ENCODE results near the gene POLR1A.

- no peak for TF ChIP-seq CTCF (IDR thresholded peaks at IDR 0.05; ENCODE audit: extremely low read depth in 1 of 2, insufficient read depth in 1 of 2, low read depth in 1 of 2, low read length in 2 of 2)
- no peak for TF ChIP-seq MAX (IDR thresholded peaks at IDR 0.05; ENCODE audit: insufficient read depth, insufficient read length)
- no peak for TF ChIP-seq POLR2A (IDR thresholded peaks at IDR 0.05; ENCODE audit: low read depth, low read length)
- TF ChIP-seq MYC (IDR thresholded peaks at IDR 0.05; ENCODE audit: low read depth, low read length), result no peak
- peak; percentile 63 for TF ChIP-seq POLR2AphosphoS5 (IDR thresholded peaks at IDR 0.05; ENCODE audit: insufficient read depth, low read depth, low read length)
- no peak for TF ChIP-seq EZH2 (IDR thresholded peaks at IDR 0.05; ENCODE audit: borderline replicate concordance, low read depth, low read length, severe bottlenecking)
- no peak for TF ChIP-seq GATA2 (IDR thresholded peaks at IDR 0.05; ENCODE audit: insufficient read depth, insufficient read length, low read depth, low read length)
- TF ChIP-seq JUN (IDR thresholded peaks at IDR 0.05; ENCODE audit: borderline replicate concordance, insufficient read depth, insufficient read length, low read depth), result no peak
- TF ChIP-seq FOS (IDR thresholded peaks at IDR 0.05; ENCODE audit: borderline replicate concordance, insufficient read depth, low read length), result no peak
Observed at GRCh38 chr2:86028766-86029381, 76.8 kb downstream of the POLR1A start.

Data from endothelial cell of umbilical vein (primary cell).